ENCODE data around the gene DDIT4. TPM values are rescaled to one million over a fixed set of nuclear protein-coding genes. Genes with fewer than 3 reads are reported as not detected.
"Not testable (repeated sequence)": the region's sequence is repeated elsewhere in the genome, so short reads cannot be mapped to it uniquely, and the experiment has no call there.

Gene DDIT4, protein sequence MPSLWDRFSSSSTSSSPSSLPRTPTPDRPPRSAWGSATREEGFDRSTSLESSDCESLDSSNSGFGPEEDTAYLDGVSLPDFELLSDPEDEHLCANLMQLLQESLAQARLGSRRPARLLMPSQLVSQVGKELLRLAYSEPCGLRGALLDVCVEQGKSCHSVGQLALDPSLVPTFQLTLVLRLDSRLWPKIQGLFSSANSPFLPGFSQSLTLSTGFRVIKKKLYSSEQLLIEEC
- 100 to 1,000 TPM; 100 to 711 (median 365) TPM for total RNA-seq
- polyA plus RNA-seq, result 100 to 1,000 TPM; 109 to 149 (median 123) TPM
- long read RNA-seq, donor 1, transcript DDIT4-201 (3 exons, 1,748 nt), result major isoform, 49 of 53 reads
- long read RNA-seq, donor 1, partial matches to known transcripts, result 0 of 53 reads
- long read RNA-seq, donor 1, other reads (novel, unspliced or antisense), result 0 of 53 reads
- long read RNA-seq, donor 2, transcript DDIT4-201 (3 exons, 1,748 nt), result major isoform, 91 of 96 reads
- long read RNA-seq, donor 2, partial matches to known transcripts, result 0 of 96 reads
- long read RNA-seq, donor 2, other reads (novel, unspliced or antisense), result 0 of 96 reads
- long read RNA-seq, donor 3, transcript DDIT4-201 (3 exons, 1,748 nt), result major isoform, 30 of 34 reads
- long read RNA-seq, donor 3, partial matches to known transcripts, result 0 of 34 reads
- long read RNA-seq, donor 3, other reads (novel, unspliced or antisense), result 0 of 34 reads
- long read RNA-seq, donor 4, transcript DDIT4-203 (2 exons, 753 nt), result minor isoform, 12 of 846 reads
- long read RNA-seq, donor 4, transcript DDIT4-201 (3 exons, 1,748 nt), result major isoform, 796 of 846 reads
- long read RNA-seq, donor 4, transcript DDIT4-202 (2 exons, 521 nt), result minor isoform, 5 of 846 reads
- long read RNA-seq, donor 4, partial matches to known transcripts, result 0 of 846 reads
- long read RNA-seq, donor 4, other reads (novel, unspliced or antisense), result 33 of 846 reads
- long read RNA-seq, donor 5, transcript DDIT4-202 (2 exons, 521 nt), result minor isoform, 36 of 2,189 reads
- long read RNA-seq, donor 5, transcript DDIT4-201 (3 exons, 1,748 nt), result major isoform, 2,041 of 2,189 reads
- long read RNA-seq, donor 5, transcript DDIT4-203 (2 exons, 753 nt), result minor isoform, 21 of 2,189 reads
- long read RNA-seq, donor 5, partial matches to known transcripts, result 0 of 2,189 reads
- long read RNA-seq, donor 5, other reads (novel, unspliced or antisense), result 91 of 2,189 reads
- long read RNA-seq, donor 6, transcript DDIT4-201 (3 exons, 1,748 nt), result major isoform, 221 of 244 reads
- long read RNA-seq, donor 6, partial matches to known transcripts, result 0 of 244 reads
- long read RNA-seq, donor 6, other reads (novel, unspliced or antisense), result 17 of 244 reads
- long read RNA-seq, donor 7, transcript DDIT4-202 (2 exons, 521 nt), result minor isoform, 7 of 59 reads
- long read RNA-seq, donor 7, transcript DDIT4-201 (3 exons, 1,748 nt), result major isoform, 49 of 59 reads
- long read RNA-seq, donor 7, partial matches to known transcripts, result 0 of 59 reads
- long read RNA-seq, donor 7, other reads (novel, unspliced or antisense), result 0 of 59 reads
- long read RNA-seq, donor 8, transcript DDIT4-201 (3 exons, 1,748 nt), result major isoform, 79 of 84 reads
- long read RNA-seq, donor 8, partial matches to known transcripts, result 0 of 84 reads
- long read RNA-seq, donor 8, other reads (novel, unspliced or antisense), result 0 of 84 reads
- long read RNA-seq, donor 9, transcript DDIT4-201 (3 exons, 1,748 nt), result major isoform, 48 of 90 reads
- long read RNA-seq, donor 9, transcript DDIT4-202 (2 exons, 521 nt), result minor isoform, 6 of 90 reads
- long read RNA-seq, donor 9, partial matches to known transcripts, result 34 of 90 reads
- long read RNA-seq, donor 9, other reads (novel, unspliced or antisense), result 0 of 90 reads
- long read RNA-seq, donor 10, transcript DDIT4-201 (3 exons, 1,748 nt), result major isoform, 33 of 44 reads
- long read RNA-seq, donor 10, partial matches to known transcripts, result 9 of 44 reads
- long read RNA-seq, donor 10, other reads (novel, unspliced or antisense), result 0 of 44 reads

DNA sequence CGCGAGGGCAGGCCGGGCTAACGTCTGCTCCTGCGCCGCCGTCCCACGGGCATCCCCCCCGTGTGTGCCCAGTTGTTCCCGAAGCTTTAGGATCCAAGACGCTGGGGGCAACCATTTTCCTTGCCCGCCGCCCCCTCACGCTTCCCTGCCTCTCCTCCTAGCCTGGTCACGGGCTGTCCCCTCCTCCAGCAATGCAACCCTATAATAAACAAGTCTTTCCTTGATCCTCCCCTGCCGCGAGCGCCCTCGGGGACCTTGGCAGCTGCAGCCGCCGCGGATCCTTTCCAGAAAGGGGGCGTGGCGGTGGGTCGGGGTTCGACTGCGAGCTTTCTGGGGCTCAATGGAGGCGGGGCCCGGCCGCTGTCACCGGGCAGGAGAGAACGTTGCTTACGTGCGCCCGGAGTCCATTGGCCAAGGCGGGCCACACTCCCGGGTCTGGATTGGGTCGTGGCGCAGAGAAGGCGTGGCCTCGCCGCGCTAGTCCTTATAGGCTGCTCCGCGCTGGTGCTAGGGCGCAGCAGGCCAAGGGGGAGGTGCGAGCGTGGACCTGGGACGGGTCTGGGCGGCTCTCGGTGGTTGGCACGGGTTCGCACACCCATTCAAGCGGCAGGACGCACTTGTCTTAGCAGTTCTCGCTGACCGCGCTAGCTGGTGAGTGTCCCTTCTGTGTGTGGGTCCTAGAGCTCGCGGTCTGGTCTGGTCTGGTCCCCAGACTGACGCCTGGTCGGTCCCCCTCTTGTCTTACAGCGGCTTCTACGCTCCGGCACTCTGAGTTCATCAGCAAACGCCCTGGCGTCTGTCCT, at the start of gene DDIT4:
Gene DDIT4, plus strand, starts transcription at position 515 of the 803 bp plus-strand sequence. CDS start 293 bp downstream, outside the sequence.
- no peaks in the 10 kb centered on the region for H3K27me3 ChIP-seq
- TF ChIP-seq POLR2A (IDR thresholded peaks at IDR 0.05), result peak; percentile 100
- TF ChIP-seq, protein P1, sequence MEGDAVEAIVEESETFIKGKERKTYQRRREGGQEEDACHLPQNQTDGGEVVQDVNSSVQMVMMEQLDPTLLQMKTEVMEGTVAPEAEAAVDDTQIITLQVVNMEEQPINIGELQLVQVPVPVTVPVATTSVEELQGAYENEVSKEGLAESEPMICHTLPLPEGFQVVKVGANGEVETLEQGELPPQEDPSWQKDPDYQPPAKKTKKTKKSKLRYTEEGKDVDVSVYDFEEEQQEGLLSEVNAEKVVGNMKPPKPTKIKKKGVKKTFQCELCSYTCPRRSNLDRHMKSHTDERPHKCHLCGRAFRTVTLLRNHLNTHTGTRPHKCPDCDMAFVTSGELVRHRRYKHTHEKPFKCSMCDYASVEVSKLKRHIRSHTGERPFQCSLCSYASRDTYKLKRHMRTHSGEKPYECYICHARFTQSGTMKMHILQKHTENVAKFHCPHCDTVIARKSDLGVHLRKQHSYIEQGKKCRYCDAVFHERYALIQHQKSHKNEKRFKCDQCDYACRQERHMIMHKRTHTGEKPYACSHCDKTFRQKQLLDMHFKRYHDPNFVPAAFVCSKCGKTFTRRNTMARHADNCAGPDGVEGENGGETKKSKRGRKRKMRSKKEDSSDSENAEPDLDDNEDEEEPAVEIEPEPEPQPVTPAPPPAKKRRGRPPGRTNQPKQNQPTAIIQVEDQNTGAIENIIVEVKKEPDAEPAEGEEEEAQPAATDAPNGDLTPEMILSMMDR (IDR thresholded peaks at IDR 0.05), result peak in 1 of 6 experiments; percentile 16
- DNase-seq, result peak; percentile 100
- no peaks in the 10 kb centered on the region for H3K9me3 ChIP-seq (replicated peaks in 1 of 3)
- H3K4me3 ChIP-seq, result peak within 1 kb of the TSS; percentile 81 to 100 (median 98)
- 0 to 1% (median 0%) methylated on average over 14 to 67 of the region's 67 CpGs for whole genome bisulfite sequencing, 4 donors
- peak within 1 kb of the TSS; percentile 93 to 99 (median 97) for H3K27ac ChIP-seq
- peaks cover 12 to 21% of the 10 kb centered on the region in 2 donors for H3K4me1 ChIP-seq (replicated peaks in 1 of 2)
- intact Hi-C loops (cut with DNase I), result loop anchor here (2.0 to 10.0 kb wide), 2 partner anchors 23 to 51 kb away; no protein-coding TSS in a partner anchor
- peaks cover 0 to 23% of the 10 kb centered on the region in 2 donors for H3K36me3 ChIP-seq (replicated peaks in 1 of 2)

DNA sequence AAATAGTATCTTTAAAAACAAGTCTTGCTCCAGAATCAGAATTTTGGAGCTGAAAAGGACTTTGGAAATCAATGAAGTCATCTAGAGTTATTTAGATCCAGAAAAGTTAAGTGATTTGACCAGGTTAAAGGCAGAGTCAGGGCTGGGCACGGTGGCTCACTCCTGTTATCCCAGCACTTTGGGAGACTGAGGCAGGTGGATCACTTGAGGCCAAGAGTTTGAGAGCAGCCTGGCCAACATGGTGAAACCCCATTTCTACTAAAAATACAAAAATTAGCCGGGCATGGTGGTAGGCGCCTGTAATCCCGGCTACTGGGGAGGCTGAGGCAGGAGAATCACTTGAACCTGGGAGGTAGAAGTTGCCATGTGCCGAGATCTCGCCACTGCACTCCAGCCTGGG, 49.5 kb upstream of the DDIT4 start:
- not testable (repeated sequence) for H3K9me3 ChIP-seq (replicated peaks in 1 of 3); H3K4me3 ChIP-seq; DNase-seq; H3K27me3 ChIP-seq
- H3K27ac ChIP-seq, result peak overlapping the region; percentile 62 to 90 (median 67)
- WGBS, 4 donors, result 87 to 93% (median 90%) methylated on average over 6 of the region's 6 CpGs
- peaks cover 0 to 29% of the 10 kb centered on the region in 2 donors for H3K36me3 ChIP-seq (replicated peaks in 1 of 2)
- peaks cover 25 to 71% of the 10 kb centered on the region in 2 donors for H3K4me1 ChIP-seq (replicated peaks in 1 of 2)
- intact Hi-C loops (cut with DNase I), result loop anchor here in 1 of 2 donors (10.0 kb wide), 1 partner anchor 99 kb away; no protein-coding TSS in a partner anchor

DNA sequence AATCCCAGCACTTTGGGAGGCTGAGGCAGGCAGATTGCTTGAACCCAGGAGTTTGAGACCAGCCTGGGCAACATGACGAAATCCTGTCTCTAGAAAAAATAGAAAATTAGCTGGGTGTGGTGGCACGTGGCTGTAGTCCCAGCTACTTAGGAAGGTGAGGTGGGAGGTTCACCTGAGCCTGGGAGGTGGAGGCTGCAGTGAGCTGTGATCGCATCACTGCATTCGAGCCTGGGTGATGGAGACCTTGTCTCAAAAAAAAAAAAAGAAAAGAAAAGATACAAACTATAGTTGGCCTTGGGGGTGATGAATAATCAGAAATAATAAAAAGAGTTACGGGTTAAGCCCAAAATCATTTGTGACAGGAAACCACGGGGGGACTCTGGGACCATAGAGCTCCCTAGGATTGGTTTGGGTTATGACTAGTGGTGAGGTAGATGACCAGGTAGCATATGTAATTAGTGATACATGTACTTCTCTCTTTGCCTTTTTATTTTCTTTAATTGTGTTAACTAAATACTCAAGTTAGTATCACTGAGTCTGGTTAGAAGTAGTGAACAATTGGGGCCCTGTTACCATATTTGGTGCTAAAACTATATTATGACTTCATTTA, 47.2 kb upstream of the DDIT4 start:
- Histone ChIP-seq H3K4me3 (no peak overlapping the region), H3K4me1 (replicated peaks in 1 of 2) (peaks cover 20 to 79% of the 10 kb centered on the region in 2 donors), H3K9me3 (replicated peaks in 1 of 3) (no peaks in the 10 kb centered on the region), H3K27me3 (no peaks in the 10 kb centered on the region), H3K27ac (peak overlapping the region in 4 of 5 donors; percentile 28 to 89 (median 63)), H3K36me3 (replicated peaks in 1 of 2) (peaks cover 0 to 20% of the 10 kb centered on the region in 2 donors)
- TF ChIP-seq, protein P1 (IDR thresholded peaks at IDR 0.05), result no peak
- TF ChIP-seq POLR2A (IDR thresholded peaks at IDR 0.05), result no peak
- 52 to 64% (median 55%) methylated on average over 6 of the region's 6 CpGs for WGBS, 4 donors
- no peak for DNase-seq
- intact Hi-C loops (cut with DNase I), result loop anchor here in 1 of 2 donors (10.0 kb wide), 1 partner anchor 102 kb away; no protein-coding TSS in a partner anchor

Measured in adrenal gland (tissue), 19 donors.